T-cell (primary cell): Measurements from ENCODE around the gene LRRC4C. TPM values are rescaled to one million over a fixed set of nuclear protein-coding genes. Genes with fewer than 3 reads are reported as not detected.

ENCODE experiments used
- ATAC-seq, 4 experiments: fragments of 200-7000 bp in 3 of 4; fragments of 150-1000 bp in 1 of 4; cut with Tn5 transposase; replicated peaks in 1 of 4; 1 replicate in 3 of 4; 2 replicates in 1 of 4; pipeline ENCODE4 v1.10.0; 2021; ENCODE audit warnings: moderate library complexity in 3 of 4, mild to moderate bottlenecking in 2 of 4, moderate number of reproducible peaks in 1 of 4
- CTCF ChIA-PET, 2 donors: fragments of 300-600 bp; sonication (Branson Sonifier 250); formaldehyde crosslinking; loops; one replicate each; lab custom pipeline; 2022; ENCODE audit warnings: antibody characterized with exemption in 2 of 2; lab: Charles Lee
- POLR2A ChIA-PET, 2 donors: fragments of 300-600 bp; sonication (Branson Sonifier 250); formaldehyde crosslinking; loops; one replicate each; lab custom pipeline; 2022; ENCODE audit warnings: antibody characterized with exemption in 2 of 2; lab: Charles Lee
- DNase-seq, 35 experiments: peaks; one replicate each; pipeline versions ENCODE4 v3.0.0 to v3.0.0-alpha.2; 2013 to 2023
- H3K27ac ChIP-seq: one replicate; pipeline ENCODE4 v1.5.1; 2013; ENCODE audit warnings: low read length
- H3K27me3 ChIP-seq, 2 experiments: replicated peaks in 1 of 2; 1 replicate in 1 of 2; 2 replicates in 1 of 2; pipeline versions ENCODE4 v1.6.1 to v1.7.0; 2013; ENCODE audit warnings: low read length in 1 of 2, mixed read lengths in 1 of 2; ENCODE audit not compliant: control insufficient read depth in 2 of 2, insufficient read depth in 2 of 2; ENCODE audit errors: extremely low read depth in 1 of 2
- H3K36me3 ChIP-seq, 2 donors: 1 replicate in 1 of 2; 2 replicates in 1 of 2; pipeline versions ENCODE4 v1.6.1 to v1.7.0; 2013; ENCODE audit warnings: low read length in 1 of 2; ENCODE audit not compliant: control insufficient read depth in 2 of 2, insufficient read depth in 1 of 2; ENCODE audit errors: extremely low read depth in 1 of 2
- H3K4me1 ChIP-seq, 2 experiments: 1 replicate in 1 of 2; 2 replicates in 1 of 2; pipeline versions ENCODE4 v1.6.1 to v1.7.0; 2013; ENCODE audit warnings: low read length in 2 of 2, mixed read lengths in 1 of 2; ENCODE audit not compliant: insufficient read depth in 2 of 2, control insufficient read depth in 1 of 2; ENCODE audit errors: extremely low read depth in 1 of 2
- H3K4me3 ChIP-seq, 2 donors: 1 replicate in 1 of 2; 2 replicates in 1 of 2; pipeline versions ENCODE4 v1.5.1 to v1.7.0; 2013; ENCODE audit warnings: mild to moderate bottlenecking in 2 of 2, low read length in 1 of 2, moderate library complexity in 1 of 2; ENCODE audit not compliant: control insufficient read depth in 1 of 2; ENCODE audit errors: extremely low read depth in 1 of 2
- H3K9me3 ChIP-seq: 2 replicates; pipeline ENCODE4 v1.7.0; 2013
- H3K27ac Mint-ChIP-seq, 2 donors: one replicate each; pipeline ENCODE4 v1.8.0; 2020 to 2021; ENCODE audit warnings: mild to moderate bottlenecking in 2 of 2, mixed read lengths in 2 of 2
- H3K27me3 Mint-ChIP-seq, 2 donors: one replicate each; pipeline ENCODE4 v1.8.0; 2021 to 2022; ENCODE audit warnings: mixed read lengths in 2 of 2
- H3K36me3 Mint-ChIP-seq: one replicate; pipeline ENCODE4 v1.8.0; 2021; ENCODE audit warnings: mixed read lengths
- H3K4me1 Mint-ChIP-seq, 3 donors: one replicate each; pipeline ENCODE4 v1.8.0; 2020 to 2022; ENCODE audit warnings: mixed read lengths in 3 of 3, mild to moderate bottlenecking in 1 of 3
- H3K4me3 Mint-ChIP-seq, 3 donors: one replicate each; pipeline ENCODE4 v1.8.0; 2020 to 2022; ENCODE audit warnings: mild to moderate bottlenecking in 3 of 3, mixed read lengths in 3 of 3, moderate library complexity in 3 of 3
- H3K9me3 Mint-ChIP-seq, 3 donors: one replicate each; pipeline ENCODE4 v1.8.0; 2020 to 2022; ENCODE audit warnings: mixed read lengths in 3 of 3
- WGBS: methylation state at CpG from one replicate; pipeline ENCODE4 v1.1.5; 2013; ENCODE audit warnings: missing lambda C conversion rate; ENCODE audit not compliant: insufficient coverage; 5-methylcytosine and 5-hydroxymethylcytosine counted together
- total RNA-seq, 35 experiments: library from RNA in 6 of 35; stranded (reverse) in 6 of 35; fragments of 120-200 nt in 1 of 35; gene quantifications; one replicate each; pipeline versions ENCODE4 v1.2.1 to v1.2.4 and lab custom pipeline; 2013 to 2026

The LRRC4C gene
- total RNA-seq, 5 donors from 2014 or later (not counting 1 experiment from before 2014, with no cell fraction given) = not detected

- POLR2A ChIA-PET = no interaction called here
- Mint-ChIP-seq H3K27ac (no peak overlapping the region), H3K9me3 (peaks cover 0 to 6% (median 3%) of the 10 kb centered on the region in 3 donors), H3K27me3 (peaks cover 4 to 7% of the 10 kb centered on the region in 2 donors), H3K4me3 (no peak overlapping the region), H3K4me1 (no peaks in the 10 kb centered on the region), H3K36me3 (no peaks in the 10 kb centered on the region)
- Histone ChIP-seq H3K27ac (no peak overlapping the region), H3K36me3 (no peaks in the 10 kb centered on the region), H3K27me3 (no peaks in the 10 kb centered on the region), H3K9me3 (no peaks in the 10 kb centered on the region), H3K4me1 (no peaks in the 10 kb centered on the region), H3K4me3 (no peak overlapping the region)
- no peak for ATAC-seq
- no CpG with 5 or more reads among the region's 3 CpGs for WGBS
- DNase-seq = no peak
- CTCF ChIA-PET = no interaction called here
Observed at GRCh38 chr11:41457216-41458014, 2.0 kb downstream of the LRRC4C start.

- no CpG with 5 or more reads among the region's 1 CpG for WGBS
- Mint-ChIP-seq H3K27me3 (peaks cover 4 to 7% of the 10 kb centered on the region in 2 donors), H3K4me3 (no peak overlapping the region), H3K9me3 (peaks cover 2 to 6% (median 3%) of the 10 kb centered on the region in 3 donors), H3K4me1 (no peaks in the 10 kb centered on the region), H3K27ac (no peak overlapping the region), H3K36me3 (no peaks in the 10 kb centered on the region)
- Histone ChIP-seq H3K36me3 (no peaks in the 10 kb centered on the region), H3K4me3 (no peak overlapping the region), H3K27me3 (no peaks in the 10 kb centered on the region), H3K4me1 (no peaks in the 10 kb centered on the region), H3K9me3 (no peaks in the 10 kb centered on the region), H3K27ac (no peak overlapping the region)
- DNase-seq (no peak), ATAC-seq (no peak)
- POLR2A ChIA-PET = no interaction called here
- CTCF ChIA-PET = no interaction called here
Observed at GRCh38 chr11:41456269-41456668, 3.2 kb downstream of the LRRC4C start.

GRCh38 chr11:41451011-41451410 is 8.4 kb downstream of the LRRC4C start:
- H3K36me3 Mint-ChIP-seq = no peaks in the 10 kb centered on the region
- no peak overlapping the region for H3K4me3 Mint-ChIP-seq
- H3K9me3 ChIP-seq = no peaks in the 10 kb centered on the region
- no CpG with 5 or more reads among the region's 3 CpGs for WGBS
- H3K27me3 Mint-ChIP-seq = no peaks in the 10 kb centered on the region
- POLR2A ChIA-PET = no interaction called here
- no peak overlapping the region for H3K27ac ChIP-seq
- no peak overlapping the region for H3K4me3 ChIP-seq
- peaks cover 0 to 7% (median 6%) of the 10 kb centered on the region in 3 donors for H3K9me3 Mint-ChIP-seq
- H3K4me1 ChIP-seq = no peaks in the 10 kb centered on the region
- ATAC-seq (no peak), DNase-seq (no peak)
- no peaks in the 10 kb centered on the region for H3K27me3 ChIP-seq
- CTCF ChIA-PET = no interaction called here
- no peaks in the 10 kb centered on the region for H3K36me3 ChIP-seq
- no peak overlapping the region for H3K27ac Mint-ChIP-seq
- H3K4me1 Mint-ChIP-seq = no peaks in the 10 kb centered on the region

GRCh38 chr11:41449483-41450050 is 9.9 kb downstream of the LRRC4C start:
- no peak overlapping the region for H3K27ac Mint-ChIP-seq
- Histone ChIP-seq H3K27ac (no peak overlapping the region), H3K4me3 (no peak overlapping the region), H3K4me1 (no peaks in the 10 kb centered on the region), H3K36me3 (no peaks in the 10 kb centered on the region), H3K27me3 (no peaks in the 10 kb centered on the region), H3K9me3 (no peaks in the 10 kb centered on the region)
- no peaks in the 10 kb centered on the region for H3K36me3 Mint-ChIP-seq
- DNase-seq (no peak), ATAC-seq (no peak)
- no peak overlapping the region for H3K4me3 Mint-ChIP-seq
- WGBS = no CpG with 5 or more reads among the region's 2 CpGs
- H3K4me1 Mint-ChIP-seq = no peaks in the 10 kb centered on the region
- H3K9me3 Mint-ChIP-seq = peaks cover 0 to 14% (median 6%) of the 10 kb centered on the region in 3 donors
- POLR2A ChIA-PET = no interaction called here
- H3K27me3 Mint-ChIP-seq = no peaks in the 10 kb centered on the region
- CTCF ChIA-PET = no interaction called here

- POLR2A ChIA-PET = no interaction called here
- no peaks in the 10 kb centered on the region for H3K36me3 ChIP-seq
- H3K27ac Mint-ChIP-seq = no peak overlapping the region
- no peak overlapping the region for H3K4me3 ChIP-seq
- CTCF ChIA-PET = no interaction called here
- no peaks in the 10 kb centered on the region for H3K9me3 ChIP-seq
- H3K36me3 Mint-ChIP-seq = no peaks in the 10 kb centered on the region
- H3K27ac ChIP-seq = no peak overlapping the region
- no peaks in the 10 kb centered on the region for H3K27me3 Mint-ChIP-seq
- no peaks in the 10 kb centered on the region for H3K27me3 ChIP-seq
- peaks cover 0 to 18% (median 4%) of the 10 kb centered on the region in 3 donors for H3K9me3 Mint-ChIP-seq
- H3K4me1 ChIP-seq = no peaks in the 10 kb centered on the region
- no peak overlapping the region for H3K4me3 Mint-ChIP-seq
- ATAC-seq = no peak
- H3K4me1 Mint-ChIP-seq = no peaks in the 10 kb centered on the region
- DNase-seq = no peak
Observed at GRCh38 chr11:41446566-41446965, 12.9 kb downstream of the LRRC4C start.

GRCh38 chr11:41446107-41446506 is 13.3 kb downstream of the LRRC4C start:
- WGBS = no CpG with 5 or more reads among the region's 2 CpGs
- POLR2A ChIA-PET = no interaction called here

More at GRCh38 chr11:41446107-41446506, 13.3 kb downstream of the LRRC4C start:
- Histone ChIP-seq H3K9me3 (no peaks in the 10 kb centered on the region), H3K27ac (no peak overlapping the region), H3K36me3 (no peaks in the 10 kb centered on the region), H3K4me1 (no peaks in the 10 kb centered on the region), H3K27me3 (no peaks in the 10 kb centered on the region), H3K4me3 (no peak overlapping the region)
- H3K36me3 Mint-ChIP-seq = no peaks in the 10 kb centered on the region
- no peaks in the 10 kb centered on the region for H3K27me3 Mint-ChIP-seq
- no peak for ATAC-seq
- no peak overlapping the region for H3K4me3 Mint-ChIP-seq
- peaks cover 0 to 15% (median 4%) of the 10 kb centered on the region in 3 donors for H3K9me3 Mint-ChIP-seq
- no peaks in the 10 kb centered on the region for H3K4me1 Mint-ChIP-seq
- DNase-seq = no peak
- CTCF ChIA-PET = no interaction called here
- H3K27ac Mint-ChIP-seq = no peak overlapping the region
